HG02759 (cell line): ENCODE results near the gene RNF130.
"Not testable (repeated sequence)": the region's sequence is repeated elsewhere in the genome, so short reads cannot be mapped to it uniquely, and the experiment has no call there.

Source experiments
- ATAC-seq: cut with Tn5 transposase; IDR thresholded peaks from one replicate; pipeline ENCODE4 v1.9.1; 2021; ENCODE audit warnings: mild to moderate bottlenecking, moderate library complexity; ENCODE audit not compliant: unreplicated experiment

RNF130 gene

GRCh38 chr5:180026320-180026719, 45.2 kb downstream of the RNF130 start:
- no peak for ATAC-seq

GRCh38 chr5:180021900-180022299, 49.7 kb downstream of the RNF130 start:
- no peak for ATAC-seq

- ATAC-seq: no peak
These were observed 51.4 kb downstream of the RNF130 start for GRCh38 chr5:180020176-180020575.

- ATAC-seq: no peak
These were observed 53.1 kb downstream of the RNF130 start for GRCh38 chr5:180018347-180019060.

GRCh38 chr5:180015523-180015922, 56.0 kb downstream of the RNF130 start:
- not testable (repeated sequence) for ATAC-seq

GRCh38 chr5:180013678-180014077, 57.9 kb downstream of the RNF130 start:
- ATAC-seq: no peak

- ATAC-seq: no peak
These were observed 59.2 kb downstream of the RNF130 start for GRCh38 chr5:180012316-180012715.

GRCh38 chr5:180010636-180011035, 60.9 kb downstream of the RNF130 start:
- ATAC-seq: no peak

GRCh38 chr5:180009581-180009980, 62.0 kb downstream of the RNF130 start:
- ATAC-seq: no peak

GRCh38 chr5:180008433-180008832, 63.1 kb downstream of the RNF130 start:
- ATAC-seq: no peak

- no peak for ATAC-seq
These were observed 64.0 kb downstream of the RNF130 start for GRCh38 chr5:180007582-180007981.

GRCh38 chr5:180006141-180006540, 65.4 kb downstream of the RNF130 start:
- ATAC-seq: no peak

- no peak for ATAC-seq
These were observed 68.4 kb downstream of the RNF130 start for GRCh38 chr5:180003127-180003526.

- no peak for ATAC-seq
These were observed 69.8 kb downstream of the RNF130 start for GRCh38 chr5:180001742-180002141.

GRCh38 chr5:180001136-180001535, 70.4 kb downstream of the RNF130 start:
- ATAC-seq: no peak

GRCh38 chr5:179998485-179998884, 73.1 kb downstream of the RNF130 start:
- ATAC-seq: no peak

GRCh38 chr5:179994583-179995323, 76.8 kb downstream of the RNF130 start:
- no peak for ATAC-seq

- ATAC-seq: not testable (repeated sequence)
These were observed 78.7 kb downstream of the RNF130 start for GRCh38 chr5:179992855-179993254.

GRCh38 chr5:179991106-179991505, 80.5 kb downstream of the RNF130 start:
- no peak for ATAC-seq

- not testable (repeated sequence) for ATAC-seq
These were observed 81.0 kb downstream of the RNF130 start for GRCh38 chr5:179990525-179990924.

- no peak for ATAC-seq
These were observed 85.2 kb downstream of the RNF130 start for GRCh38 chr5:179986328-179986727.

GRCh38 chr5:179981636-179982035, 89.9 kb downstream of the RNF130 start:
- ATAC-seq: no peak
